Transverse colon (tissue), 4 donors: ENCODE results near the gene APOL5.

Experiments
- EP300 ChIP-seq: sonication (generic); formaldehyde crosslinking; IDR thresholded peaks from one replicate; pipeline ENCODE4 v1.6.1; 2017; ENCODE audit warnings: antibody characterized with exemption, low read depth
- POLR2AphosphoS5 ChIP-seq, 3 donors: sonication (generic); formaldehyde crosslinking; IDR thresholded peaks; one replicate each; pipeline ENCODE4 v1.6.1; 2016; ENCODE audit warnings: antibody characterized with exemption in 3 of 3
- TF ChIP-seq, protein P1 (sequence below), 5 experiments: fragments of 200-600 bp in 3 of 5; fragments of 450-650 bp in 2 of 5; sonication (generic) in 3 of 5; IDR thresholded peaks; 1 replicate in 2 of 5; 2 replicates in 3 of 5; pipeline ENCODE4 v1.5.1; 2016 to 2017; ENCODE audit warnings: antibody characterized with exemption in 5 of 5, inconsistent platforms in 3 of 5, mild to moderate bottlenecking in 2 of 5, moderate library complexity in 1 of 5

DNA sequence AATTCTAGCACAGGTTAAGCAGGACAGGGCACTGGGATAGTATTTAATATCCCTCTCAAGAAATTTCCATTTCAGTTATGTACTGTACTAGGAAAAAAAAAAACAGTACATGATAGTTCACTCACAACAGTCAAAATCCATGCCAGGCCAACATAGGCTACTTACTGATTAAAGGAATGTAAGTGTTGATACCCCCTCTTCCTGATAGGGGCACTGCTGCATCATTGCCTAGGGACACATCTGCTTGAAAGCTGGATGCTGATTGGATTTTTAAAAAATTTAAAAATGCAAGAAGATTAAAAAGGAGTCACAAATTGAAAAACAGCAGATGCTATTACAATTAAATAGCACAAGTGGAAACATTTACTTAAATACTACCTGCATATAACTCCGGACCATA, 43.4 kb downstream of the APOL5 start:
- TF ChIP-seq, protein P1, sequence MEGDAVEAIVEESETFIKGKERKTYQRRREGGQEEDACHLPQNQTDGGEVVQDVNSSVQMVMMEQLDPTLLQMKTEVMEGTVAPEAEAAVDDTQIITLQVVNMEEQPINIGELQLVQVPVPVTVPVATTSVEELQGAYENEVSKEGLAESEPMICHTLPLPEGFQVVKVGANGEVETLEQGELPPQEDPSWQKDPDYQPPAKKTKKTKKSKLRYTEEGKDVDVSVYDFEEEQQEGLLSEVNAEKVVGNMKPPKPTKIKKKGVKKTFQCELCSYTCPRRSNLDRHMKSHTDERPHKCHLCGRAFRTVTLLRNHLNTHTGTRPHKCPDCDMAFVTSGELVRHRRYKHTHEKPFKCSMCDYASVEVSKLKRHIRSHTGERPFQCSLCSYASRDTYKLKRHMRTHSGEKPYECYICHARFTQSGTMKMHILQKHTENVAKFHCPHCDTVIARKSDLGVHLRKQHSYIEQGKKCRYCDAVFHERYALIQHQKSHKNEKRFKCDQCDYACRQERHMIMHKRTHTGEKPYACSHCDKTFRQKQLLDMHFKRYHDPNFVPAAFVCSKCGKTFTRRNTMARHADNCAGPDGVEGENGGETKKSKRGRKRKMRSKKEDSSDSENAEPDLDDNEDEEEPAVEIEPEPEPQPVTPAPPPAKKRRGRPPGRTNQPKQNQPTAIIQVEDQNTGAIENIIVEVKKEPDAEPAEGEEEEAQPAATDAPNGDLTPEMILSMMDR (IDR thresholded peaks at IDR 0.05): peak in 1 of 5 experiments; percentile 9
- TF ChIP-seq POLR2AphosphoS5 (IDR thresholded peaks at IDR 0.05) (no peak), EP300 (no peak)
